Esophagus muscularis mucosa (tissue), 3 donors: ENCODE results near the gene TIMM23.
"Not testable (repeated sequence)": the region's sequence is repeated elsewhere in the genome, so short reads cannot be mapped to it uniquely, and the experiment has no call there.

ENCODE experiments used
- CTCF ChIP-seq, 3 experiments: fragments of 200-600 bp in 2 of 3; fragments of 450-650 bp in 1 of 3; sonication (generic) in 2 of 3; IDR thresholded peaks; one replicate each; pipeline ENCODE4 v1.5.1; 2017 to 2019; ENCODE audit warnings: antibody characterized with exemption in 3 of 3, mild to moderate bottlenecking in 2 of 3, moderate library complexity in 1 of 3
- EP300 ChIP-seq: sonication (generic); formaldehyde crosslinking; IDR thresholded peaks from one replicate; pipeline ENCODE4 v1.6.1; 2017; ENCODE audit warnings: antibody characterized with exemption

GRCh38 chr10:45974041-45974440 is 1.8 kb downstream of the TIMM23 start:
- TF ChIP-seq CTCF (IDR thresholded peaks at IDR 0.05); EP300: not testable (repeated sequence)
